VCaP (cell line): ENCODE results near the gene USP16.

ENCODE experiments used
- H3K27ac ChIP-seq: fragments of 450-650 bp; 2 replicates; pipeline ENCODE4 v1.5.1; 2017
- TF ChIP-seq, protein P1 (sequence below): fragments of 450-650 bp; conservative IDR thresholded peaks from 2 replicates; pipeline ENCODE4 v1.5.1; 2017; ENCODE audit warnings: mild to moderate bottlenecking, moderate library complexity

Gene USP16

DNA sequence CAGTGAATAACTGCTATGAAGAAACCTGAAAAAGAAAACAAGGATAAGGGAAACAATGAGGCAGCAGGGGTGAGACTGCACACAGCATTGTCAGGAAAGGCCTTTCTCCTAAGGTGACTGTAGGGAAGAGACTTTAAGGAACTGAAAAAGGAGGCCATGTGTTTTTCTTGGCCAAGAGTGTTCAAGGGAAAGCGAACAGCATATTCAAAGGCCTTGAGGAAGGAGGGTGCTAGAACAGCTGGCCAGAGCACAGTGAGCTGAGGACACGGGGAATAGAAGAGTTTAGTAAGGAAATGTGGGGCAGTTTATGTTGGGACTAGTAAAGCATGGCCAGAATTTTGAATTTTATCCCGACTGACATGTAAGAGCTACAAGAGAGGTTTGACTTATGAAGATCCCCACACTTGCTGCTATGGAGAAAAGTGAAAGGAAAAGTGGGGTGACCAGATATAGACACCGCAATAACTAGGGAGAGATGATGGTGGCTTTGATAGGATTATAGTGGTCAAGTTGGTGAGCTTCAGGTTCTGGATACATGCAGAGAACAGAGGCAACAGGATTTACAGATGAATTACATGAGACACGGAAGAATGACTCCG lies 6.7 kb upstream of the USP16 start:
- TF ChIP-seq, protein P1, sequence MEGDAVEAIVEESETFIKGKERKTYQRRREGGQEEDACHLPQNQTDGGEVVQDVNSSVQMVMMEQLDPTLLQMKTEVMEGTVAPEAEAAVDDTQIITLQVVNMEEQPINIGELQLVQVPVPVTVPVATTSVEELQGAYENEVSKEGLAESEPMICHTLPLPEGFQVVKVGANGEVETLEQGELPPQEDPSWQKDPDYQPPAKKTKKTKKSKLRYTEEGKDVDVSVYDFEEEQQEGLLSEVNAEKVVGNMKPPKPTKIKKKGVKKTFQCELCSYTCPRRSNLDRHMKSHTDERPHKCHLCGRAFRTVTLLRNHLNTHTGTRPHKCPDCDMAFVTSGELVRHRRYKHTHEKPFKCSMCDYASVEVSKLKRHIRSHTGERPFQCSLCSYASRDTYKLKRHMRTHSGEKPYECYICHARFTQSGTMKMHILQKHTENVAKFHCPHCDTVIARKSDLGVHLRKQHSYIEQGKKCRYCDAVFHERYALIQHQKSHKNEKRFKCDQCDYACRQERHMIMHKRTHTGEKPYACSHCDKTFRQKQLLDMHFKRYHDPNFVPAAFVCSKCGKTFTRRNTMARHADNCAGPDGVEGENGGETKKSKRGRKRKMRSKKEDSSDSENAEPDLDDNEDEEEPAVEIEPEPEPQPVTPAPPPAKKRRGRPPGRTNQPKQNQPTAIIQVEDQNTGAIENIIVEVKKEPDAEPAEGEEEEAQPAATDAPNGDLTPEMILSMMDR, result no peak
- peak overlapping the region; percentile 94; the same call in 1 of the 2 replicates for H3K27ac ChIP-seq

- peak overlapping the region; percentile 94 for H3K27ac ChIP-seq
- TF ChIP-seq, protein P1, result no peak
Measured at GRCh38 chr21:29018540-29018939, 5.9 kb upstream of the USP16 start.

- TF ChIP-seq, protein P1, result no peak
- H3K27ac ChIP-seq, result no peak overlapping the region
Measured at GRCh38 chr21:29022166-29022565, 2.3 kb upstream of the USP16 start.

GRCh38 chr21:29025328-29025713 lies 853 bp downstream of the USP16 start:
- peak overlapping the region; percentile 96 for H3K27ac ChIP-seq
- TF ChIP-seq, protein P1, result no peak

DNA sequence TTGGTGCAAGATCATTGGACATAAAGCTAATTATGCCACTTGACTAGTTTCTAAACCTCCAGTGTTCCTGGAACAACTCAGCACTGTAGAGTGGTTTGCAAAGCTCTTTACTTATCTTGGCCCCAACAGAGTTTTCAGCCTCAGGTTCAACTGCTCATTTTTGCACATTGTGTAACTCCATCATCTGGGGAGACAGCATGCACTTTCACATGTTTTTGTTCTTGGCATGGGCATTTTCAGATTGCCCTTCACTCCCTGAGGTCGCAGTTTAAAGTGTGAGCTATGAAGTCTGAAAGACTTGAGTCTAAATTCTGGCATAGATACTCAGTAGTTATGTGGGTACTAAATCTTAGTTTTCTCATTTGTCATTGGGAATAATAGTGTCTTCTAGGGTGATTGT lies 5.1 kb downstream of the USP16 start:
- TF ChIP-seq, protein P1, result no peak
- no peak overlapping the region for H3K27ac ChIP-seq

- TF ChIP-seq, protein P1, result no peak
- H3K27ac ChIP-seq, result no peak overlapping the region
Measured at GRCh38 chr21:29030909-29031308, 6.4 kb downstream of the USP16 start.

GRCh38 chr21:29033301-29033700 lies 8.8 kb downstream of the USP16 start:
- H3K27ac ChIP-seq, result peak overlapping the region; percentile 27
- TF ChIP-seq, protein P1, result no peak
